K562 (cell line): ENCODE measurements around the gene SPATA16. TPM values are rescaled to one million over a fixed set of nuclear protein-coding genes. Genes with fewer than 3 reads are reported as not detected.

Experiments used
- ATAC-seq: fragments of 200-7000 bp; cut with Tn5 transposase; 3 replicates; pipeline ENCODE4 v1.9.1; 2020; ENCODE audit warnings: moderate library complexity
- BruUV-seq: library from RNA; stranded (reverse); fragments of 400-500 nt; replicated peaks from 2 replicates; lab custom pipeline; 2021; lab: Mats Ljungman, UMichigan
- CTCF ChIA-PET: fragments of 300-600 bp; formaldehyde crosslinking; extraction: SDS; loops from one replicate; lab custom pipeline; 2021; ENCODE audit warnings: low intra/inter-chr PET ratio; lab: Yijun Ruan, JAX
- POLR2A ChIA-PET: fragments of 300-600, 350-650 bp; sonication (Branson Sonifier 250); formaldehyde crosslinking; extraction: SDS; loops from one replicate; lab custom pipeline; 2021; ENCODE audit warnings: antibody characterized with exemption, inconsistent platforms; lab: Yijun Ruan, JAX
- DNase-seq, 4 experiments: peaks; one replicate each; pipeline versions ENCODE4 v3.0.0 to v3.0.0-alpha.2; 2011 to 2018; ENCODE audit warnings: low spot score in 3 of 4, mixed read lengths in 3 of 4; ENCODE audit errors: extremely low read depth in 1 of 4
- FAIRE-seq: peaks from 2 replicates; lab custom pipeline; 2011; peaks lifted over from hg19 to GRCh38; lab: Jason Lieb, UNC
- H2AFZ ChIP-seq: 2 replicates; pipeline ENCODE4 v1.6.0; 2011; ENCODE audit warnings: low read depth, low read length, control low read depth, inconsistent platforms
- H3K27ac ChIP-seq: fragments of 200-600 bp; 3 replicates; pipeline ENCODE4 v1.8.0; 2011; ENCODE audit warnings: low read depth, mild to moderate bottlenecking, control low read depth, inconsistent platforms, low read length, moderate library complexity, mixed read lengths; ENCODE audit errors: extremely low read depth
- H3K27me3 ChIP-seq, 2 experiments: fragments of 300-600 bp in 1 of 2; 2 replicates in 1 of 2; 3 replicates in 1 of 2; pipeline versions ENCODE4 v1.6.0 to v1.8.0; 2011; ENCODE audit warnings: inconsistent platforms in 2 of 2, low read length in 2 of 2, mild to moderate bottlenecking in 1 of 2, mixed read lengths in 1 of 2, moderate library complexity in 1 of 2; ENCODE audit not compliant: control insufficient read depth in 2 of 2, insufficient read depth in 2 of 2
- H3K36me3 ChIP-seq: fragments of 300-600 bp; 3 replicates; pipeline ENCODE4 v1.8.0; 2011; ENCODE audit warnings: mild to moderate bottlenecking, low read length, inconsistent platforms; ENCODE audit not compliant: control insufficient read depth, insufficient read depth
- H3K4me1 ChIP-seq, 2 experiments: fragments of 200-600 bp in 1 of 2; replicated peaks in 1 of 2; 2 replicates in 1 of 2; 3 replicates in 1 of 2; pipeline versions ENCODE4 v1.5.1 to v1.8.0; 2011; ENCODE audit warnings: inconsistent platforms in 2 of 2, low read length in 2 of 2, mild to moderate bottlenecking in 1 of 2, mixed read lengths in 1 of 2, moderate library complexity in 1 of 2; ENCODE audit not compliant: control insufficient read depth in 2 of 2, insufficient read depth in 2 of 2
- H3K4me2 ChIP-seq: 2 replicates; pipeline ENCODE4 v1.6.1; 2011; ENCODE audit warnings: low read length, control low read depth, inconsistent platforms, mixed read lengths; ENCODE audit not compliant: insufficient read depth
- H3K4me3 ChIP-seq: fragments of 200-600 bp; sonication (generic), shearing (Covaris generic); 2 replicates; pipeline ENCODE4 v1.5.1; 2016; ENCODE audit warnings: control low read depth, inconsistent platforms
- H3K79me2 ChIP-seq: fragments of 200-600 bp; 3 replicates; pipeline ENCODE4 v1.8.0; 2011; ENCODE audit warnings: low read length, inconsistent platforms; ENCODE audit not compliant: control insufficient read depth, insufficient read depth
- H3K9ac ChIP-seq, 2 experiments: 2 replicates each; pipeline versions ENCODE4 v1.6.0 to v1.6.1; 2011; ENCODE audit warnings: low read depth in 2 of 2, low read length in 2 of 2, control low read depth in 1 of 2, inconsistent platforms in 1 of 2, mild to moderate bottlenecking in 1 of 2, mixed read lengths in 1 of 2; ENCODE audit not compliant: insufficient read depth in 1 of 2
- H3K9me1 ChIP-seq: one replicate; pipeline ENCODE4 v1.6.0; 2011; ENCODE audit warnings: inconsistent platforms, mild to moderate bottlenecking, low read length, moderate library complexity; ENCODE audit not compliant: control insufficient read depth, insufficient read depth
- H3K9me3 ChIP-seq: replicated peaks from 2 replicates; pipeline ENCODE4 v1.5.1; 2011; ENCODE audit warnings: low read depth, low read length, inconsistent platforms; ENCODE audit not compliant: control insufficient read depth, insufficient read depth
- H4K20me1 ChIP-seq: replicated peaks from 2 replicates; pipeline ENCODE4 v1.6.1; 2011; ENCODE audit warnings: low read length, inconsistent platforms, mixed read lengths; ENCODE audit not compliant: control insufficient read depth, insufficient read depth
- ATF1 ChIP-seq, 2 experiments: fragments of 450-650 bp in 1 of 2; IDR thresholded peaks; 2 replicates each; pipeline ENCODE4 v1.6.1; 2016; ENCODE audit warnings: missing compliant biosample characterization in 1 of 2, missing genetic modification characterization in 1 of 2
- CREB3 ChIP-seq: fragments of 450-650 bp; conservative IDR thresholded peaks from 2 replicates; pipeline ENCODE4 v1.6.1; 2016; ENCODE audit warnings: missing genetic modification characterization, low read depth, mild to moderate bottlenecking, missing compliant biosample characterization, moderate library complexity
- KDM4B ChIP-seq, 2 experiments: fragments of 450-650 bp in 1 of 2; sonication (generic) in 1 of 2; IDR thresholded peaks; 2 replicates each; pipeline ENCODE4 v1.6.1; 2016 to 2017; ENCODE audit warnings: borderline replicate concordance in 2 of 2, antibody characterized with exemption in 1 of 2, low read depth in 1 of 2, mild to moderate bottlenecking in 1 of 2
- LARP7 ChIP-seq: fragments of 450-650 bp; IDR thresholded peaks from 2 replicates; pipeline ENCODE4 v1.6.1; 2016
- PCBP1 ChIP-seq: fragments of 200-400 bp; formaldehyde crosslinking; IDR thresholded peaks from 2 replicates; pipeline ENCODE4 v1.6.1; 2018; ENCODE audit warnings: mild to moderate bottlenecking, low read depth, low read length; ENCODE audit not compliant: poor library complexity, severe bottlenecking
- PYGO2 ChIP-seq: fragments of 450-650 bp; IDR thresholded peaks from 2 replicates; pipeline ENCODE4 v1.6.1; 2016; ENCODE audit warnings: mild to moderate bottlenecking, missing genetic modification characterization, moderate library complexity, missing compliant biosample characterization
- TAF15 ChIP-seq: fragments of 200-400 bp; formaldehyde crosslinking; IDR thresholded peaks from 2 replicates; pipeline ENCODE4 v1.6.1; 2017; ENCODE audit warnings: mild to moderate bottlenecking, low read depth, low read length, moderate library complexity
- TCF7 ChIP-seq: sonication (generic); IDR thresholded peaks from 2 replicates; pipeline ENCODE4 v1.6.1; 2016; ENCODE audit warnings: antibody characterized with exemption, borderline replicate concordance
- ZBTB11 ChIP-seq, 3 experiments: fragments of 200-800 bp in 1 of 3; fragments of 250-450 bp in 1 of 3; fragments of 450-650 bp in 1 of 3; sonication (Bioruptor Pico) in 1 of 3; sonication (Bioruptor generic) in 1 of 3; formaldehyde crosslinking in 1 of 3; IDR thresholded peaks; 2 replicates each; pipeline versions ENCODE4 v1.6.1 to v1.8.0; 2016 to 2022; ENCODE audit warnings: mild to moderate bottlenecking in 2 of 3, missing genetic modification characterization in 2 of 3, missing compliant biosample characterization in 1 of 3, moderate library complexity in 1 of 3
- in situ Hi-C: fragments of 300-500 bp; cut with MboI; formaldehyde crosslinking; loops from 4 replicates; pipeline ENCODE4 v1.15.0; 2018; ENCODE audit warnings: inconsistent platforms, mixed read lengths
- intact Hi-C: fragments of 100-400 bp; cut with micrococcal nuclease; formaldehyde crosslinking; loops from 2 replicates; pipeline ENCODE4 v1.14.2; 2022
- polyA plus RNA-seq, 8 experiments: library from polyadenylated mRNA; depleted of rRNA in 4 of 8; stranded (reverse) in 5 of 8; unstranded in 3 of 8; fragments of >200 nt; fragmentation: Nextera tagmentation in 2 of 8; fragmentation: Illumina TruSeq in 1 of 8; extraction: Ambion mirVana in 2 of 8; extraction: Trizol in 1 of 8; gene quantifications; 2 replicates each; pipeline versions ENCODE4 v1.2.1 to v1.2.3, GENCODE V29; 2011 to 2014; ENCODE audit warnings: inconsistent platforms in 1 of 8, missing spikeins in 1 of 8
- total RNA-seq, 7 experiments: library from RNA; depleted of rRNA in 6 of 7; stranded (reverse); fragments of >200 nt in 6 of 7; fragmentation: Illumina TruSeq in 2 of 7; extraction: Trizol in 2 of 7; gene quantifications; 2 replicates each; pipeline versions ENCODE4 v1.2.1 to v1.2.3, GENCODE V29; 2011 to 2021; ENCODE audit warnings: low replicate concordance in 1 of 7

The SPATA16 gene
- total and polyA plus RNA-seq, 9 of the 15 experiments (the other 6 are each of a cell fraction or from before 2014, with no cell fraction given) = not detected

DNA sequence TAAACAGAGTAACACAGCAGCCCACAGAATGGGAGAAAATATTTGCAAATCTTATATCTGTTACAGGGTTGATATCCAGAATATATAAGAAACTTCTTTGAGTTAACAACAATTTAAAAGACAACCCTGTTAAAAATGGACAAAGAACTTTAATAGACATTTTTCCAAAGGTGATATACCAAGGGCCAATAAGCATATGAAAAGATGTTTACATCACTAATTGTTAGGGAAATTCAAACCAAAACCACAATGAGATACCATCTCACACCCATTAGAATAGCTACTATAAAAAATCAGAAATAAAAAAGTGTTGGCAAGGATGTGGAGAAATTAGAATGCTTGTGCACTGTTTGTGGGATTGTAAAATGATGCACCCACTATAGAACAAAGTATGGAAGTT is 110.8 kb downstream of the SPATA16 start:
- no peaks in the 10 kb centered on the region; the same call in 1 of the 2 replicates for H3K9me3 ChIP-seq
- no peak overlapping the region for H3K4me3 ChIP-seq
- H3K9ac ChIP-seq = no peak overlapping the region
- DNase-seq = no peak
- no peak overlapping the region for H3K4me2 ChIP-seq
- intact Hi-C loops (no loop called here), in situ Hi-C loops (no loop called here)
- CTCF ChIA-PET = no interaction called here
- no peaks in the 10 kb centered on the region for H3K79me2 ChIP-seq
- H3K27me3 ChIP-seq = no peaks in the 10 kb centered on the region
- H4K20me1 ChIP-seq = no peaks in the 10 kb centered on the region
- H2AFZ ChIP-seq = no peak overlapping the region
- H3K4me1 ChIP-seq = 0 out of 5 replicates have a peak, but pooled peaks cover 0 to 5% of the 10 kb centered on the region in 2 experiments
- POLR2A ChIA-PET = no interaction called here
- no peak for FAIRE-seq
- H3K9me1 ChIP-seq = no peaks in the 10 kb centered on the region
- H3K36me3 ChIP-seq = no peaks in the 10 kb centered on the region
- ATAC-seq = no peak
- no peak overlapping the region for H3K27ac ChIP-seq
- BruUV-seq = no TSS peak
- TF ChIP-seq ATF1 (CRISPR knock-in tag; IDR thresholded peaks at IDR 0.05) = no peak
- no peak for TF ChIP-seq ATF1 (tag; IDR thresholded peaks at IDR 0.05)
- no peak for TF ChIP-seq KDM4B (IDR thresholded peaks at IDR 0.05; ENCODE audit: borderline replicate concordance in 2 of 2, low read depth in 1 of 2)
- no peak for TF ChIP-seq LARP7
- TF ChIP-seq ZBTB11 (CRISPR knock-in tag; IDR thresholded peaks at IDR 0.05) = no peak
- no peak for TF ChIP-seq PCBP1
- no peak for TF ChIP-seq PYGO2
- no peak for TF ChIP-seq TCF7
- no peak for TF ChIP-seq TAF15
- no peak for TF ChIP-seq CREB3 (tag)
